Trophoblast cell (in vitro differentiated cells and primary cell): ENCODE results near the gene MED13L.

Experiments used
- DNase-seq, 2 donors: peaks; one replicate each; pipeline ENCODE4 v3.0.0-alpha.2; 2016
- H2AFZ ChIP-seq: 2 replicates; pipeline ENCODE4 v1.6.1; 2013; ENCODE audit warnings: low read length, moderate library complexity, mild to moderate bottlenecking; ENCODE audit not compliant: insufficient read depth, poor library complexity
- H2AK5ac ChIP-seq: 2 replicates; pipeline ENCODE4 v1.6.1; 2013; ENCODE audit warnings: mild to moderate bottlenecking, low read length
- H2BK120ac ChIP-seq: 2 replicates; pipeline ENCODE4 v1.6.1; 2013; ENCODE audit warnings: low read length, mild to moderate bottlenecking, moderate library complexity; ENCODE audit not compliant: insufficient read depth, poor library complexity
- H2BK12ac ChIP-seq: 2 replicates; pipeline ENCODE4 v1.6.1; 2013; ENCODE audit warnings: mild to moderate bottlenecking, low read length, moderate library complexity
- H2BK5ac ChIP-seq: 2 replicates; pipeline ENCODE4 v1.6.1; 2013; ENCODE audit warnings: low read length, low read depth, moderate library complexity, mild to moderate bottlenecking; ENCODE audit not compliant: poor library complexity
- H3K14ac ChIP-seq: 2 replicates; pipeline ENCODE4 v1.6.1; 2013; ENCODE audit warnings: mild to moderate bottlenecking, low read length
- H3K18ac ChIP-seq: 2 replicates; pipeline ENCODE4 v1.6.1; 2013; ENCODE audit warnings: mild to moderate bottlenecking, low read length
- H3K23ac ChIP-seq: 2 replicates; pipeline ENCODE4 v1.6.1; 2013; ENCODE audit warnings: low read length
- H3K27ac ChIP-seq: 2 replicates; pipeline ENCODE4 v1.5.1; 2013; ENCODE audit warnings: low read depth, mild to moderate bottlenecking, inconsistent platforms, low read length, moderate library complexity
- H3K27me3 ChIP-seq: 2 replicates; pipeline ENCODE4 v1.6.1; 2013; ENCODE audit warnings: inconsistent platforms, mild to moderate bottlenecking, low read length, moderate library complexity; ENCODE audit not compliant: insufficient read depth
- H3K36me3 ChIP-seq, 2 experiments: 1 replicate in 1 of 2; 2 replicates in 1 of 2; pipeline ENCODE4 v1.6.1; 2013; ENCODE audit warnings: low read length in 2 of 2, mild to moderate bottlenecking in 2 of 2, moderate library complexity in 1 of 2; ENCODE audit not compliant: insufficient read depth in 2 of 2, control insufficient read depth in 1 of 2
- H3K4ac ChIP-seq: 2 replicates; pipeline ENCODE4 v1.6.1; 2013; ENCODE audit warnings: low read depth, mild to moderate bottlenecking, low read length, moderate library complexity
- H3K4me1 ChIP-seq, 2 experiments: 1 replicate in 1 of 2; 2 replicates in 1 of 2; pipeline ENCODE4 v1.6.1; 2013; ENCODE audit warnings: low read length in 2 of 2, mild to moderate bottlenecking in 2 of 2, moderate library complexity in 1 of 2; ENCODE audit not compliant: insufficient read depth in 2 of 2, control insufficient read depth in 1 of 2
- H3K4me2 ChIP-seq: 2 replicates; pipeline ENCODE4 v1.6.1; 2013; ENCODE audit warnings: inconsistent platforms, mild to moderate bottlenecking, low read length, moderate library complexity
- H3K4me3 ChIP-seq: 2 replicates; pipeline ENCODE4 v1.5.1; 2013; ENCODE audit warnings: mild to moderate bottlenecking, low read depth, low read length, inconsistent platforms
- H3K79me1 ChIP-seq: one replicate; pipeline ENCODE4 v1.6.1; 2013; ENCODE audit warnings: low read length
- H3K79me2 ChIP-seq: 2 replicates; pipeline ENCODE4 v1.6.1; 2013; ENCODE audit warnings: low read length, mild to moderate bottlenecking; ENCODE audit not compliant: control insufficient read depth, insufficient read depth, poor library complexity
- H3K9ac ChIP-seq: 2 replicates; pipeline ENCODE4 v1.6.1; 2013; ENCODE audit warnings: mild to moderate bottlenecking, low read length
- H3K9me3 ChIP-seq: 2 replicates; pipeline ENCODE4 v1.6.1; 2013; ENCODE audit warnings: low read depth, mild to moderate bottlenecking, control low read depth, inconsistent platforms, low read length; ENCODE audit not compliant: insufficient read depth
- H4K12ac ChIP-seq: 2 replicates; pipeline ENCODE4 v1.6.1; 2013; ENCODE audit warnings: low read depth, mild to moderate bottlenecking, low read length, moderate library complexity
- H4K8ac ChIP-seq: 2 replicates; pipeline ENCODE4 v1.6.1; 2013; ENCODE audit warnings: low read depth, mild to moderate bottlenecking, low read length, moderate library complexity
- H4K91ac ChIP-seq: one replicate; pipeline ENCODE4 v1.6.1; 2013; ENCODE audit warnings: low read depth, mild to moderate bottlenecking, low read length, moderate library complexity
- WGBS: extraction: QIAGEN DNeasy Blood & Tissue Kit; methylation state at CpG from one replicate; pipeline ENCODE4 v1.1.7; 2013; ENCODE audit warnings: missing lambda C conversion rate; ENCODE audit not compliant: insufficient read length, insufficient coverage; ENCODE audit errors: extremely low coverage; 5-methylcytosine and 5-hydroxymethylcytosine counted together

The MED13L gene

DNA sequence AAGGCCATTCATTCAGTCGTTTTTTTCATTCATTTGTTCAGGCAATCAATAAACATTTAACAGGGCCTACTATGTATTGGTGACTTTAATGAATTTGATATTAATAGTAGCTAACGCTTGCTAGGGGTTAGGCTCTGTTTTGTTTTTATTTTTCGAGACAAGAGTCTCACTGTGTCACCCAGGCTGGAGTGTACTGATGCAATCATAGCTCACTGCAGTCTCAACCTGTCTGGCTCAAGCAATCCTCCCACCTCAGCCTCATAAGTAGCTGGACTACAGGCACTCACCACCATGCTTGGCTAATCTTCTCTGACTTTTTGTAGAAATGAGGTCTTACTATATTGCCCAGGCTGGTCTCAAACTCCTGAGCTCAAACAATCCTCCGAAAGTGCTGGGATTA lies 25.6 kb upstream of the MED13L start:
- Histone ChIP-seq H3K18ac (no peak overlapping the region), H2AFZ (no peak overlapping the region), H4K12ac (no peak overlapping the region), H4K91ac (no peak overlapping the region), H3K23ac (no peak overlapping the region), H3K79me2 (no peaks in the 10 kb centered on the region), H4K8ac (no peak overlapping the region), H3K14ac (no peak overlapping the region), H2BK12ac (no peak overlapping the region), H3K4me3 (no peak overlapping the region), H3K9ac (no peak overlapping the region), H3K27ac (no peak overlapping the region), H3K79me1 (no peaks in the 10 kb centered on the region), H2BK5ac (no peak overlapping the region), H3K27me3 (no peaks in the 10 kb centered on the region), H3K4ac (no peak overlapping the region), H3K36me3 (no peaks in the 10 kb centered on the region), H3K4me2 (no peak overlapping the region), H3K9me3 (no peaks in the 10 kb centered on the region), H2AK5ac (no peak overlapping the region), H3K4me1 (peaks cover 0 to 3% of the 10 kb centered on the region in 2 experiments), H2BK120ac (no peak overlapping the region)
- WGBS: no CpG with 5 or more reads among the region's 4 CpGs
- DNase-seq: no peak

- Histone ChIP-seq H3K4ac (no peak overlapping the region), H3K27me3 (no peaks in the 10 kb centered on the region), H3K4me2 (no peak overlapping the region), H2BK120ac (no peak overlapping the region), H3K36me3 (no peaks in the 10 kb centered on the region), H3K4me3 (no peak overlapping the region), H3K9me3 (no peaks in the 10 kb centered on the region), H3K79me1 (no peaks in the 10 kb centered on the region), H2AK5ac (no peak overlapping the region), H4K91ac (no peak overlapping the region), H3K27ac (no peak overlapping the region), H3K4me1 (peaks cover 0 to 3% of the 10 kb centered on the region in 2 experiments), H3K79me2 (no peaks in the 10 kb centered on the region), H3K18ac (no peak overlapping the region), H4K8ac (no peak overlapping the region), H4K12ac (no peak overlapping the region), H2AFZ (no peak overlapping the region), H3K14ac (no peak overlapping the region), H3K9ac (no peak overlapping the region), H3K23ac (no peak overlapping the region), H2BK5ac (no peak overlapping the region), H2BK12ac (no peak overlapping the region)
- WGBS: no CpG with 5 or more reads among the region's 23 CpGs
- no peak for DNase-seq
Observed at GRCh38 chr12:116302166-116303058, 24.9 kb upstream of the MED13L start.

DNA sequence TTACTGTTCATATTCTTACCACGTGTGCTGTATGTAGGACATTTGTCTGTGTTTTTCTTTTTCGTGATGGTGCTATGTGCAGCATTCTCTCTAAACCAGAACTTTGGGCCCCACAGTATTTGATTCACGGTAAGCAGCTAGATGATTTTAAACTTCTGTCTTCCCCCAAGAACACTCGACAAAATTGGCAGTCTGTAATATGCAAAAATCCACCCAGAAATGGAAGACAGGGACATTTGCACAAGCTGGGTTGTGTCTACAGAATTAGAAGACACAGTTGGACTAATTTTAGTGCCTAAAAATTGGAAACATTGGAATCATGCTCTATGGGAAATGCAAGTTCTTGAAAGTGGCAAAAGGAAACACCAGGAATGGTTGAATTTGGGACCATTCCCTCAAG lies 24.1 kb upstream of the MED13L start:
- H4K12ac ChIP-seq: no peak overlapping the region
- H2BK120ac ChIP-seq: no peak overlapping the region
- no CpG with 5 or more reads among the region's 4 CpGs for WGBS
- H3K4me3 ChIP-seq: no peak overlapping the region
- no peaks in the 10 kb centered on the region for H3K27me3 ChIP-seq
- no peak overlapping the region for H2AFZ ChIP-seq
- H3K79me2 ChIP-seq: no peaks in the 10 kb centered on the region
- H2BK12ac ChIP-seq: no peak overlapping the region
- no peak overlapping the region for H3K18ac ChIP-seq
- no peak overlapping the region for H3K9ac ChIP-seq
- no peak for DNase-seq
- no peak overlapping the region for H3K4me2 ChIP-seq
- H3K9me3 ChIP-seq: no peaks in the 10 kb centered on the region
- no peak overlapping the region for H3K4ac ChIP-seq
- H2AK5ac ChIP-seq: no peak overlapping the region
- no peaks in the 10 kb centered on the region for H3K36me3 ChIP-seq
- H2BK5ac ChIP-seq: no peak overlapping the region
- H4K91ac ChIP-seq: no peak overlapping the region
- H3K4me1 ChIP-seq: peaks cover 0 to 3% of the 10 kb centered on the region in 2 experiments
- no peaks in the 10 kb centered on the region for H3K79me1 ChIP-seq
- H3K23ac ChIP-seq: no peak overlapping the region
- no peak overlapping the region for H3K27ac ChIP-seq
- H3K14ac ChIP-seq: no peak overlapping the region
- no peak overlapping the region for H4K8ac ChIP-seq

DNA sequence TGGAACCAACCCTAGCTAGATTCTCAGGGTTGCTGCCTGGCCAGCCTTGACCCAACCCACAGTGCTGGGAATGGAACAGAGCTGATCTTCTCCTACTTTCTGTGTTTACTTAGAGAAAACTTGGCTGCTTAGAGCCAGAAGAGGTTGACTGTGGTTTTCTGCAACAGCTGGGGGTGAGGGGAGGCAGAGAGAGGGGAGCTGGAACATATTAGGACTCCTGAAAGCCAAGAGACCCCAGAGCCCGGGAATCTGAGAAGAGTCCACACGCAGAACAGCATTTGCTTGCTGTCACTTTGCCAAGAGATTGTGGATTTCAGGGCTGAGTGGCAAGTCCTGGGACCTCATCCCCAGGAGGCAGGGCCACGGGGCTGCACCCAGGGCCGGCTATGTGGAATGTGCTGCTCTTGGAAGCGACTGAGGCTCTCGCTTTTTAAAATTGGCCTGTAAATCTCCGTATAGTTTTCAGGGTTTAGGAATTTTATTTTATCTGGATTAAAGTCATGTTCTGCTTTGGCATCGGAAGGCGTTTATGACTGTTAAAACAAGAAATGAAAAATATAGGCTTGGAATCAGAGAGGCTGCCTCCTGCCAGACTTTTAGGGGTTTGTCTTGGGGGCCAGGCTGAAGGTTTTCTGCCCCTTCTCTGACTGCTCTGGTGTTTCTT lies 22.3 kb upstream of the MED13L start:
- Histone ChIP-seq H3K4me2 (no peak overlapping the region), H3K36me3 (no peaks in the 10 kb centered on the region), H4K8ac (no peak overlapping the region), H3K9me3 (no peaks in the 10 kb centered on the region), H3K18ac (no peak overlapping the region), H3K9ac (no peak overlapping the region), H3K27ac (no peak overlapping the region), H4K12ac (no peak overlapping the region), H3K4me3 (no peak overlapping the region), H2BK120ac (no peak overlapping the region), H3K27me3 (no peaks in the 10 kb centered on the region), H2BK5ac (no peak overlapping the region), H3K79me1 (no peaks in the 10 kb centered on the region), H3K4ac (no peak overlapping the region), H2AFZ (no peak overlapping the region), H2AK5ac (no peak overlapping the region), H3K4me1 (peaks cover 0 to 3% of the 10 kb centered on the region in 2 experiments), H4K91ac (no peak overlapping the region), H3K79me2 (no peaks in the 10 kb centered on the region), H2BK12ac (no peak overlapping the region), H3K23ac (no peak overlapping the region), H3K14ac (no peak overlapping the region)
- no CpG with 5 or more reads among the region's 9 CpGs for WGBS
- no peak for DNase-seq
